Natural killer cell (primary cell): ENCODE measurements around the gene SLC36A4. TPM values are rescaled to one million over a fixed set of nuclear protein-coding genes. Genes with fewer than 3 reads are reported as not detected.

Experiments used
- ATAC-seq, 3 donors: fragments of 150-1000 bp in 2 of 3; fragments of 200-7000 bp in 1 of 3; cut with Tn5 transposase; 1 replicate in 1 of 3; 2 replicates in 2 of 3; pipeline ENCODE4 v1.10.0; 2021; ENCODE audit warnings: mild to moderate bottlenecking in 2 of 3, moderate library complexity in 2 of 3
- DNase-seq, 2 donors: peaks; one replicate each; pipeline versions ENCODE4 v3.0.0 to v3.0.0-alpha.2; 2013 to 2021; ENCODE audit warnings: mixed read lengths in 1 of 2
- H3K27ac ChIP-seq: one replicate; pipeline ENCODE4 v1.5.1; 2013; ENCODE audit warnings: mild to moderate bottlenecking, low read length
- H3K27me3 ChIP-seq: one replicate; pipeline ENCODE4 v1.6.1; 2013; ENCODE audit warnings: low read length; ENCODE audit not compliant: control insufficient read depth, insufficient read depth
- H3K36me3 ChIP-seq: one replicate; pipeline ENCODE4 v1.6.1; 2013; ENCODE audit warnings: low read length; ENCODE audit not compliant: control insufficient read depth, insufficient read depth
- H3K4me1 ChIP-seq: one replicate; pipeline ENCODE4 v1.6.1; 2013; ENCODE audit warnings: low read length; ENCODE audit not compliant: control insufficient read depth, insufficient read depth
- H3K4me3 ChIP-seq: one replicate; pipeline ENCODE4 v1.5.1; 2013; ENCODE audit warnings: low read length
- H3K9me3 ChIP-seq: one replicate; pipeline ENCODE4 v1.6.1; 2013; ENCODE audit warnings: low read length; ENCODE audit not compliant: control insufficient read depth, insufficient read depth
- H3K27ac Mint-ChIP-seq, 2 donors: one replicate each; pipeline ENCODE4 v1.8.0; 2022; ENCODE audit warnings: mild to moderate bottlenecking in 2 of 2, mixed read lengths in 2 of 2, moderate library complexity in 1 of 2
- H3K27me3 Mint-ChIP-seq, 2 donors: one replicate each; pipeline ENCODE4 v1.8.0; 2022; ENCODE audit warnings: low read depth in 2 of 2, mixed read lengths in 2 of 2
- H3K36me3 Mint-ChIP-seq: one replicate; pipeline ENCODE4 v1.8.0; 2022; ENCODE audit warnings: mixed read lengths
- H3K4me1 Mint-ChIP-seq, 2 donors: one replicate each; pipeline ENCODE4 v1.8.0; 2022; ENCODE audit warnings: mixed read lengths in 2 of 2
- H3K4me3 Mint-ChIP-seq: one replicate; pipeline ENCODE4 v1.8.0; 2022; ENCODE audit warnings: mild to moderate bottlenecking, moderate library complexity, mixed read lengths
- H3K9me3 Mint-ChIP-seq, 2 donors: one replicate each; pipeline ENCODE4 v1.8.0; 2022; ENCODE audit warnings: mixed read lengths in 2 of 2
- CTCF ChIP-seq: fragments of 200-600 bp; IDR thresholded peaks from one replicate; pipeline ENCODE4 v1.8.0; 2022; ENCODE audit warnings: antibody characterized with exemption
- WGBS: methylation state at CpG from one replicate; pipeline ENCODE4 v1.1.7; 2013; ENCODE audit warnings: missing lambda C conversion rate; ENCODE audit not compliant: insufficient coverage; 5-methylcytosine and 5-hydroxymethylcytosine counted together
- intact Hi-C: fragments of 100-400 bp; cut with micrococcal nuclease; formaldehyde crosslinking; loops from one replicate; pipeline ENCODE4 v1.14.2; 2022
- total RNA-seq, 4 donors: library from RNA; stranded (reverse); fragments of 120-200 nt in 1 of 4; gene quantifications; one replicate each; pipeline versions ENCODE4 v1.2.3 to v1.2.4, GENCODE V29; 2013 to 2022

Gene SLC36A4
- total RNA-seq, 3 donors from 2014 or later (not counting 1 experiment from before 2014, with no cell fraction given) = 14.2 to 17.0 (median 14.6) TPM

GRCh38 chr11:93238956-93239355, 41.2 kb upstream of the SLC36A4 start:
- H3K27ac Mint-ChIP-seq = no peak overlapping the region
- H3K36me3 Mint-ChIP-seq = no peaks in the 10 kb centered on the region
- no peak for ATAC-seq
- H3K4me3 Mint-ChIP-seq = no peak overlapping the region
- H3K36me3 ChIP-seq = no peaks in the 10 kb centered on the region
- H3K9me3 Mint-ChIP-seq = no peaks in the 10 kb centered on the region
- intact Hi-C loops = loop anchor here (10.0 kb wide), 1 partner anchor 1266 kb away; no protein-coding TSS in a partner anchor
- no peak for DNase-seq
- peaks cover 2% of the 10 kb centered on the region for H3K27me3 ChIP-seq
- H3K27ac ChIP-seq = no peak overlapping the region
- no peaks in the 10 kb centered on the region for H3K4me1 Mint-ChIP-seq
- H3K27me3 Mint-ChIP-seq = peaks cover 10 to 35% of the 10 kb centered on the region in 2 donors
- H3K4me3 ChIP-seq = no peak overlapping the region
- H3K9me3 ChIP-seq = no peaks in the 10 kb centered on the region
- 83% methylated on average over 2 of the region's 2 CpGs for WGBS
- TF ChIP-seq CTCF = no peak
- no peaks in the 10 kb centered on the region for H3K4me1 ChIP-seq

- TF ChIP-seq CTCF = no peak
- DNase-seq (peak in 1 of 2 donors; percentile 36), ATAC-seq (no peak)
- H3K36me3 ChIP-seq = no peaks in the 10 kb centered on the region
- H3K4me1 ChIP-seq = no peaks in the 10 kb centered on the region
- no peak overlapping the region for H3K4me3 ChIP-seq
- Mint-ChIP-seq H3K9me3 (no peaks in the 10 kb centered on the region), H3K4me3 (no peak overlapping the region), H3K27ac (no peak overlapping the region), H3K4me1 (no peaks in the 10 kb centered on the region), H3K36me3 (no peaks in the 10 kb centered on the region), H3K27me3 (peaks cover 10 to 40% of the 10 kb centered on the region in 2 donors)
- intact Hi-C loops = loop anchor here (10.0 kb wide), 1 partner anchor 1268 kb away; no protein-coding TSS in a partner anchor
- no peaks in the 10 kb centered on the region for H3K9me3 ChIP-seq
- WGBS = 55% methylated on average over 9 of the region's 10 CpGs
- H3K27me3 ChIP-seq = peaks cover 2% of the 10 kb centered on the region
- no peak overlapping the region for H3K27ac ChIP-seq
Measured at GRCh38 chr11:93236741-93237675, 39.2 kb upstream of the SLC36A4 start.

- no peaks in the 10 kb centered on the region for H3K4me1 ChIP-seq
- no peak overlapping the region for H3K27ac Mint-ChIP-seq
- intact Hi-C loops = loop anchor here (1.0 to 10.0 kb wide), 3 partner anchors 309 to 1270 kb away; partner anchors contain the start of gene SMCO4
- H3K4me1 Mint-ChIP-seq = no peaks in the 10 kb centered on the region
- ATAC-seq (peak; percentile 92 to 99 (median 99)), DNase-seq (peak; percentile 47 to 79)
- H3K9me3 ChIP-seq = no peaks in the 10 kb centered on the region
- H3K4me3 ChIP-seq = no peak overlapping the region
- no peaks in the 10 kb centered on the region for H3K27me3 ChIP-seq
- TF ChIP-seq CTCF = peak; percentile 73
- no peaks in the 10 kb centered on the region for H3K36me3 Mint-ChIP-seq
- H3K36me3 ChIP-seq = no peaks in the 10 kb centered on the region
- WGBS = 26% methylated on average over 4 of the region's 4 CpGs
- H3K27me3 Mint-ChIP-seq = peaks cover 6 to 33% of the 10 kb centered on the region in 2 donors
- no peak overlapping the region for H3K27ac ChIP-seq
- no peaks in the 10 kb centered on the region for H3K9me3 Mint-ChIP-seq
- no peak overlapping the region for H3K4me3 Mint-ChIP-seq
Measured at GRCh38 chr11:93234602-93235207, 36.9 kb upstream of the SLC36A4 start.
